H1 (cell line): Measurements from ENCODE around the gene TRIM6. TPM values are rescaled to one million over a fixed set of nuclear protein-coding genes. Genes with fewer than 3 reads are reported as not detected.

Experiments used
- CTCF ChIA-PET: fragments of 300-600 bp; sonication (Branson Sonifier 250); formaldehyde crosslinking; loops from one replicate; lab custom pipeline; 2021; ENCODE audit not compliant: partially characterized antibody; lab: Charles Lee
- POLR2A ChIA-PET: fragments of 300-600 bp; sonication (Branson Sonifier 250); formaldehyde crosslinking; loops from one replicate; lab custom pipeline; 2021; ENCODE audit warnings: inconsistent platforms; ENCODE audit not compliant: partially characterized antibody; lab: Charles Lee
- DNase-seq, 2 experiments: peaks; one replicate each; pipeline versions ENCODE4 v3.0.0 to v3.0.0-alpha.2; 2010 to 2022; ENCODE audit warnings: low spot score in 2 of 2, low read depth in 1 of 2, mixed read lengths in 1 of 2
- FAIRE-seq: peaks from 2 replicates; lab custom pipeline; 2011; peaks lifted over from hg19 to GRCh38; lab: Jason Lieb, UNC
- H2AFZ ChIP-seq: 2 replicates; pipeline ENCODE4 v1.8.1; 2012; ENCODE audit warnings: low read length, inconsistent platforms
- H2AK5ac ChIP-seq: 2 replicates; pipeline ENCODE4 v1.6.1; 2013; ENCODE audit warnings: low read depth, low read length
- H2BK120ac ChIP-seq: replicated peaks from 2 replicates; pipeline ENCODE3; 2013; ENCODE audit warnings: low read depth, low read length, inconsistent platforms
- H2BK12ac ChIP-seq: 2 replicates; pipeline ENCODE4 v1.6.1; 2013; ENCODE audit warnings: low read depth, low read length
- H2BK15ac ChIP-seq: 2 replicates; pipeline ENCODE4 v1.6.1; 2013; ENCODE audit warnings: low read length
- H2BK20ac ChIP-seq: 2 replicates; pipeline ENCODE4 v1.6.1; 2013; ENCODE audit warnings: low read length
- H2BK5ac ChIP-seq: 2 replicates; pipeline ENCODE4 v1.6.1; 2013; ENCODE audit warnings: low read depth, low read length
- H3K14ac ChIP-seq: 2 replicates; pipeline ENCODE4 v1.6.1; 2013; ENCODE audit warnings: inconsistent platforms; ENCODE audit not compliant: insufficient read length
- H3K18ac ChIP-seq: 2 replicates; pipeline ENCODE4 v1.6.1; 2013; ENCODE audit warnings: low read length; ENCODE audit errors: extremely low read depth
- H3K23ac ChIP-seq: 2 replicates; pipeline ENCODE4 v1.6.1; 2013; ENCODE audit warnings: inconsistent platforms; ENCODE audit not compliant: insufficient read length
- H3K23me2 ChIP-seq: 2 replicates; pipeline ENCODE4 v1.6.1; 2013; ENCODE audit warnings: low read depth, low read length
- H3K27ac ChIP-seq: 2 replicates; pipeline ENCODE4 v1.6.1; 2011; ENCODE audit warnings: low read depth, low read length, inconsistent platforms
- H3K27me3 ChIP-seq, 4 experiments: replicated peaks in 1 of 4; 1 replicate in 1 of 4; 2 replicates in 3 of 4; pipeline versions ENCODE4 v1.6.1 to v1.8.1; 2011 to 2013; ENCODE audit warnings: low read length in 3 of 4, mild to moderate bottlenecking in 3 of 4, inconsistent platforms in 2 of 4, mixed read lengths in 2 of 4, moderate library complexity in 1 of 4; ENCODE audit not compliant: control insufficient read depth in 3 of 4, insufficient read depth in 3 of 4; ENCODE audit errors: extremely low read depth in 1 of 4
- H3K36me3 ChIP-seq, 4 experiments: 2 replicates each; pipeline versions ENCODE4 v1.6.1 to v1.8.1; 2011 to 2013; ENCODE audit warnings: mild to moderate bottlenecking in 4 of 4, low read length in 3 of 4, moderate library complexity in 2 of 4, control low read depth in 1 of 4, inconsistent platforms in 1 of 4; ENCODE audit not compliant: insufficient read depth in 4 of 4, control insufficient read depth in 2 of 4
- H3K4ac ChIP-seq: replicated peaks from 2 replicates; pipeline ENCODE3; 2013; ENCODE audit warnings: low read length, low read depth, mixed read lengths, inconsistent platforms; ENCODE audit not compliant: insufficient read length
- H3K4me1 ChIP-seq, 4 experiments: replicated peaks in 1 of 4; 1 replicate in 1 of 4; 2 replicates in 3 of 4; pipeline versions ENCODE4 v1.6.1 to v1.8.1; 2011 to 2013; ENCODE audit warnings: low read length in 3 of 4, inconsistent platforms in 2 of 4, mixed read lengths in 1 of 4; ENCODE audit not compliant: insufficient read depth in 4 of 4, control insufficient read depth in 3 of 4
- H3K4me2 ChIP-seq, 2 experiments: 2 replicates each; pipeline versions ENCODE4 v1.6.1 to v1.8.1; 2011 to 2013; ENCODE audit warnings: low read depth in 2 of 2, low read length in 2 of 2, control low read depth in 1 of 2, inconsistent platforms in 1 of 2, mild to moderate bottlenecking in 1 of 2; ENCODE audit not compliant: insufficient read depth in 1 of 2
- H3K4me3 ChIP-seq, 4 experiments: fragments of 200-600, 300-600 bp in 1 of 4; sonication (generic), shearing (Covaris generic), sonication (Bioruptor Twin) in 1 of 4; 2 replicates each; pipeline versions ENCODE4 v1.5.1 to v1.8.1; 2011 to 2016; ENCODE audit warnings: low read length in 4 of 4, low read depth in 3 of 4, control low read depth in 2 of 4, inconsistent platforms in 2 of 4, mild to moderate bottlenecking in 2 of 4, mixed read lengths in 1 of 4, moderate library complexity in 1 of 4; ENCODE audit not compliant: insufficient read depth in 2 of 4; ENCODE audit errors: extremely low read depth in 1 of 4
- H3K56ac ChIP-seq: replicated peaks from 2 replicates; pipeline ENCODE3; 2013; ENCODE audit warnings: low read depth, mild to moderate bottlenecking, mixed read lengths, low read length, inconsistent platforms; ENCODE audit not compliant: insufficient read length
- H3K79me1 ChIP-seq: 2 replicates; pipeline ENCODE4 v1.6.1; 2013; ENCODE audit warnings: low read depth, low read length, control low read depth
- H3K79me2 ChIP-seq, 2 experiments: 2 replicates each; pipeline versions ENCODE4 v1.6.1 to v1.8.1; 2012 to 2013; ENCODE audit warnings: low read length in 2 of 2, mild to moderate bottlenecking in 2 of 2, inconsistent platforms in 1 of 2; ENCODE audit not compliant: insufficient read depth in 2 of 2, control insufficient read depth in 1 of 2
- H3K9ac ChIP-seq, 4 experiments: replicated peaks in 1 of 4; 1 replicate in 1 of 4; 2 replicates in 3 of 4; pipeline versions ENCODE4 v1.6.1 to v1.8.1; 2011 to 2013; ENCODE audit warnings: low read depth in 3 of 4, low read length in 3 of 4, control low read depth in 2 of 4, mild to moderate bottlenecking in 2 of 4, moderate library complexity in 2 of 4, inconsistent platforms in 1 of 4; ENCODE audit errors: extremely low read depth in 1 of 4
- H3K9me3 ChIP-seq, 2 experiments: 2 replicates each; pipeline versions ENCODE4 v1.6.1 to v1.8.1; 2012 to 2013; ENCODE audit warnings: mild to moderate bottlenecking in 2 of 2, moderate library complexity in 2 of 2, control low read depth in 1 of 2, inconsistent platforms in 1 of 2, low read depth in 1 of 2, low read length in 1 of 2, mixed read lengths in 1 of 2; ENCODE audit not compliant: insufficient read depth in 2 of 2
- H4K20me1 ChIP-seq, 2 experiments: replicated peaks in 1 of 2; 2 replicates each; pipeline versions ENCODE3 to v1.8.1; 2011 to 2013; ENCODE audit warnings: inconsistent platforms in 2 of 2, low read length in 2 of 2, mild to moderate bottlenecking in 1 of 2; ENCODE audit not compliant: insufficient read depth in 2 of 2, control insufficient read depth in 1 of 2
- H4K5ac ChIP-seq: 2 replicates; pipeline ENCODE4 v1.6.1; 2013; ENCODE audit warnings: low read length, low read depth, mixed read lengths, inconsistent platforms; ENCODE audit not compliant: insufficient read length
- H4K8ac ChIP-seq: 2 replicates; pipeline ENCODE4 v1.8.0; 2013; ENCODE audit warnings: mild to moderate bottlenecking, moderate library complexity, low read length, inconsistent platforms; ENCODE audit not compliant: insufficient read depth; ENCODE audit errors: extremely low read depth
- H4K91ac ChIP-seq: replicated peaks from 2 replicates; pipeline ENCODE3; 2013; ENCODE audit warnings: low read length, mixed read lengths, inconsistent platforms; ENCODE audit not compliant: insufficient read length
- BCL11A ChIP-seq, 2 experiments: IDR thresholded peaks; one replicate each; pipeline ENCODE4 v1.6.1; 2011; ENCODE audit warnings: low read depth in 2 of 2, low read length in 2 of 2, mild to moderate bottlenecking in 2 of 2
- FOSL1 ChIP-seq: IDR thresholded peaks from 2 replicates; pipeline ENCODE4 v1.6.1; 2011; ENCODE audit warnings: mild to moderate bottlenecking, low read depth, low read length, moderate library complexity; ENCODE audit not compliant: insufficient read depth
- JUND ChIP-seq: IDR thresholded peaks from 2 replicates; pipeline ENCODE4 v1.6.1; 2011; ENCODE audit warnings: mild to moderate bottlenecking, improper control_type of control experiment, low read length
- KDM4A ChIP-seq: IDR thresholded peaks from one replicate; pipeline ENCODE4 v1.7.1; 2012; ENCODE audit warnings: low read depth, mild to moderate bottlenecking, moderate library complexity, low read length, inconsistent platforms; ENCODE audit not compliant: severe bottlenecking
- RBBP5 ChIP-seq: IDR thresholded peaks from 2 replicates; pipeline ENCODE4 v1.7.1; 2012; ENCODE audit warnings: low read depth, mild to moderate bottlenecking, inconsistent platforms, low read length, moderate library complexity, borderline replicate concordance
- RXRA ChIP-seq: IDR thresholded peaks from 2 replicates; pipeline ENCODE4 v1.6.1; 2011; ENCODE audit warnings: low read depth, mild to moderate bottlenecking, low read length, moderate library complexity; ENCODE audit not compliant: insufficient read depth
- SP2 ChIP-seq: IDR thresholded peaks from 2 replicates; pipeline ENCODE4 v1.6.1; 2012; ENCODE audit warnings: mild to moderate bottlenecking, low read length, inconsistent platforms
- SRF ChIP-seq: IDR thresholded peaks from 2 replicates; pipeline ENCODE4 v1.6.1; 2011; ENCODE audit warnings: mild to moderate bottlenecking, low read depth, low read length, moderate library complexity
- TAF1 ChIP-seq: IDR thresholded peaks from 2 replicates; pipeline ENCODE4 v1.6.1; 2011; ENCODE audit warnings: mild to moderate bottlenecking, low read depth, low read length
- ZNF274 ChIP-seq: IDR thresholded peaks from 2 replicates; pipeline ENCODE4 v1.7.0; 2012; ENCODE audit warnings: low read length, borderline replicate concordance; ENCODE audit errors: extremely low read depth
- WGBS, 2 experiments: shearing (Covaris generic) in 1 of 2; methylation state at CpG; one replicate each; pipeline versions ENCODE4 v1.1.6 to v1.1.7; 2013 to 2015; ENCODE audit warnings: low lambda C conversion rate in 2 of 2, mixed read lengths in 2 of 2, inconsistent platforms in 1 of 2, low coverage in 1 of 2, missing lambda C conversion rate in 1 of 2; ENCODE audit not compliant: insufficient replicate concordance in 2 of 2, insufficient coverage in 1 of 2, insufficient read length in 1 of 2; ENCODE audit errors: extremely low coverage in 1 of 2, missing lambda C conversion rate in 1 of 2; 5-methylcytosine and 5-hydroxymethylcytosine counted together
- polyA plus RNA-seq, 7 experiments: library from polyadenylated mRNA; depleted of rRNA in 3 of 7; stranded (reverse) in 5 of 7; unstranded in 2 of 7; fragments of >200 nt in 5 of 7; fragments of 200-250 nt in 2 of 7; gene quantifications; 1 replicate in 5 of 7; 2 replicates in 1 of 7; 4 replicates in 1 of 7; pipeline versions ENCODE4 v1.2.1 to v1.2.3, GENCODE V29; 2011 to 2013; ENCODE audit warnings: missing spikeins in 2 of 7, mixed read lengths in 2 of 7
- total RNA-seq: library from RNA; stranded (reverse); fragmentation: NEBNext Ultra II Directional; extraction: Animal tissue kit (Norgen Biotek cat#: 25700); gene quantifications from 2 replicates; pipeline ENCODE4 v1.2.1, GENCODE V29; 2021

The TRIM6 gene
- total and polyA plus RNA-seq, 2 of the 8 experiments (the other 6 are each of a cell fraction or from before 2014, with no cell fraction given) = 21.6 to 23.3 TPM

- FAIRE-seq = no peak
- no peak overlapping the region for H3K27ac ChIP-seq
- no peaks in the 10 kb centered on the region for H3K9me3 ChIP-seq
- H2BK120ac ChIP-seq = no peak overlapping the region
- peaks cover 0 to 17% (median 6%) of the 10 kb centered on the region in 4 experiments; a peak in 4 of 7 replicates for H3K4me1 ChIP-seq
- H4K5ac ChIP-seq = no peak overlapping the region
- H4K20me1 ChIP-seq = no peaks in the 10 kb centered on the region
- no peaks in the 10 kb centered on the region for H3K79me2 ChIP-seq
- no peaks in the 10 kb centered on the region for H3K23me2 ChIP-seq
- no peak overlapping the region for H3K9ac ChIP-seq
- H3K4ac ChIP-seq = no peak overlapping the region
- ChIA-PET POLR2A (interaction anchor here (1.2 to 1.4 kb wide), 2 partner anchors 23 to 68 kb away, joined by 3 read pairs; partner anchors contain the start of gene TRIM22), CTCF (interaction anchor here (0.8 to 2.9 kb wide), 5 partner anchors 9 to 21 kb away, joined by 3 to 15 read pairs (median 6); no protein-coding TSS in a partner anchor)
- no peaks in the 10 kb centered on the region for H3K27me3 ChIP-seq
- H2AK5ac ChIP-seq = no peak overlapping the region
- H2BK12ac ChIP-seq = no peak overlapping the region
- H3K4me3 ChIP-seq = no peak overlapping the region
- H2AFZ ChIP-seq = no peak overlapping the region
- no peak overlapping the region for H3K56ac ChIP-seq
- no peak overlapping the region for H3K4me2 ChIP-seq
- no peak overlapping the region for H3K14ac ChIP-seq
- TF ChIP-seq JUND (no peak), TAF1 (no peak), RXRA (no peak), KDM4A (no peak), SP2 (no peak), ZNF274 (no peak), SRF (no peak), FOSL1 (no peak), RBBP5 (no peak), BCL11A (IDR thresholded peaks at IDR 0.05; ENCODE audit: low read depth in 2 of 2, low read length in 2 of 2) (no peak)
- TF ChIP-seq, all 59 proteins: peak for 0
- Histone ChIP-seq H3K23ac (no peak overlapping the region), H3K79me1 (no peaks in the 10 kb centered on the region; the same call in 1 of the 2 replicates), H2BK20ac (no peak overlapping the region), H2BK15ac (no peak overlapping the region), H2BK5ac (no peak overlapping the region), H4K91ac (no peak overlapping the region), H3K36me3 (no peaks in the 10 kb centered on the region), H4K8ac (no peak overlapping the region), H3K18ac (no peak overlapping the region)
- WGBS, 2 experiments = 61% methylated on average over 3 of the region's 3 CpGs; no CpG with 5 or more reads in 1 of the 2 experiments
- no peak for DNase-seq
Observed at GRCh38 chr11:5620651-5621521, 24.4 kb downstream of the TRIM6 start.
